HepG2 (cell line): ENCODE measurements around the gene ALDH4A1. TPM values are rescaled to one million over a fixed set of nuclear protein-coding genes. Genes with fewer than 3 reads are reported as not detected.

Experiments used
- CCAR2 ChIP-seq: fragments of 200-400 bp; formaldehyde crosslinking; optimal IDR thresholded peaks from 2 replicates; pipeline ENCODE3; 2018; ENCODE audit warnings: low read depth, mild to moderate bottlenecking, low read length, moderate library complexity
- GABPA ChIP-seq, 2 experiments: IDR thresholded peaks; 2 replicates each; pipeline ENCODE4 v1.6.1; 2011 to 2016; ENCODE audit warnings: low read depth in 2 of 2, low read length in 1 of 2, missing biosample characterization in 1 of 2, missing genetic modification characterization in 1 of 2
- GTF3A ChIP-seq: sonication (generic); formaldehyde crosslinking; conservative IDR thresholded peaks from 2 replicates; pipeline ENCODE4 v1.4.0; 2020; ENCODE audit warnings: mild to moderate bottlenecking, missing genetic modification reagents
- HOXA9 ChIP-seq: sonication (generic); formaldehyde crosslinking; IDR thresholded peaks from 2 replicates; pipeline ENCODE4 v1.8.1; 2022; ENCODE audit warnings: missing genetic modification reagents, mild to moderate bottlenecking, moderate library complexity, borderline replicate concordance
- MEIS2 ChIP-seq: sonication (generic); formaldehyde crosslinking; IDR thresholded peaks from 2 replicates; pipeline ENCODE4 v1.9.0; 2021; ENCODE audit warnings: mild to moderate bottlenecking, missing genetic modification reagents
- NFAT5 ChIP-seq: sonication (generic); formaldehyde crosslinking; IDR thresholded peaks from 2 replicates; pipeline ENCODE4 v1.4.0; 2020; ENCODE audit warnings: missing genetic modification reagents
- PCBP2 ChIP-seq: fragments of 200-400 bp; formaldehyde crosslinking; optimal IDR thresholded peaks from 2 replicates; pipeline ENCODE3; 2018; ENCODE audit warnings: low read length, low read depth; ENCODE audit not compliant: poor library complexity, severe bottlenecking
- RXRA ChIP-seq: sonication (generic); formaldehyde crosslinking; IDR thresholded peaks from 2 replicates; pipeline ENCODE4 v1.5.1; 2020; ENCODE audit warnings: missing genetic modification reagents
- SPEN ChIP-seq: sonication (generic); formaldehyde crosslinking; IDR thresholded peaks from 2 replicates; pipeline ENCODE4 v1.5.1; 2020; ENCODE audit warnings: low read depth, mild to moderate bottlenecking, missing genetic modification reagents
- SRF ChIP-seq: IDR thresholded peaks from 2 replicates; pipeline ENCODE4 v1.6.1; 2011; ENCODE audit warnings: mild to moderate bottlenecking, low read depth, low read length, moderate library complexity
- ZFP36L1 ChIP-seq: sonication (generic); formaldehyde crosslinking; IDR thresholded peaks from 2 replicates; pipeline ENCODE4 v1.8.0; 2022; ENCODE audit warnings: mild to moderate bottlenecking, missing genetic modification reagents, moderate library complexity
- ZFP91 ChIP-seq: sonication (generic); formaldehyde crosslinking; IDR thresholded peaks from 2 replicates; pipeline ENCODE4 v1.9.0; 2022; ENCODE audit warnings: missing genetic modification reagents, mild to moderate bottlenecking, borderline replicate concordance
- ZNF136 ChIP-seq: sonication (generic); formaldehyde crosslinking; IDR thresholded peaks from 2 replicates; pipeline ENCODE4 v1.8.1; 2022; ENCODE audit warnings: low read depth, mild to moderate bottlenecking, moderate library complexity, missing genetic modification reagents
- ZNF256 ChIP-seq: sonication (generic); formaldehyde crosslinking; conservative IDR thresholded peaks from 2 replicates; pipeline ENCODE4 v1.4.0; 2020; ENCODE audit warnings: missing genetic modification reagents
- ZNF274 ChIP-seq: sonication (generic); formaldehyde crosslinking; IDR thresholded peaks from 2 replicates; pipeline ENCODE4 v1.5.1; 2020; ENCODE audit warnings: mild to moderate bottlenecking, missing genetic modification reagents
- ZNF510 ChIP-seq: sonication (generic); formaldehyde crosslinking; IDR thresholded peaks from 2 replicates; pipeline ENCODE4 v1.4.0; 2020; ENCODE audit warnings: low read depth, mild to moderate bottlenecking, missing genetic modification reagents
- ZNF678 ChIP-seq: sonication (generic); formaldehyde crosslinking; IDR thresholded peaks from 2 replicates; pipeline ENCODE4 v1.4.0; 2020; ENCODE audit warnings: mild to moderate bottlenecking, missing genetic modification reagents
- ZNF713 ChIP-seq: sonication (generic); formaldehyde crosslinking; IDR thresholded peaks from 2 replicates; pipeline ENCODE4 v1.4.0; 2020; ENCODE audit warnings: mild to moderate bottlenecking, missing genetic modification reagents
- ZNF746 ChIP-seq: sonication (generic); formaldehyde crosslinking; IDR thresholded peaks from 2 replicates; pipeline ENCODE4 v1.8.0; 2022; ENCODE audit warnings: mild to moderate bottlenecking, missing genetic modification reagents
- ZNF75D ChIP-seq: sonication (generic); formaldehyde crosslinking; IDR thresholded peaks from 2 replicates; pipeline ENCODE4 v1.8.1; 2023; ENCODE audit warnings: missing genetic modification reagents, mild to moderate bottlenecking, borderline replicate concordance
- polyA plus RNA-seq, 8 experiments: library from polyadenylated mRNA; depleted of rRNA in 3 of 8; stranded (reverse) in 7 of 8; unstranded in 1 of 8; fragments of >200 nt; fragmentation: Illumina TruSeq in 4 of 8; extraction: Trizol in 4 of 8; gene quantifications; 2 replicates each; pipeline versions ENCODE4 v1.2.1 to v1.2.3, GENCODE V29; 2011 to 2016; ENCODE audit warnings: low read depth in 4 of 8, missing spikeins in 1 of 8, mixed read lengths in 1 of 8; ENCODE audit not compliant: insufficient read depth in 1 of 8
- total RNA-seq, 5 experiments: library from RNA; depleted of rRNA; stranded (reverse); fragments of >200 nt; fragmentation: Illumina TruSeq; extraction: Trizol; gene quantifications; 2 replicates each; pipeline ENCODE4 v1.2.3, GENCODE V29; 2016; ENCODE audit warnings: low read depth in 1 of 5

ALDH4A1 gene
- total and polyA plus RNA-seq, 2 of the 13 experiments (the other 11 are each of a cell fraction or from before 2014, with no cell fraction given), result 76.4 to 240 TPM

GRCh38 chr1:18902523-18903290, at the start of gene ALDH4A1 (continued):
- no peak for TF ChIP-seq ZNF746 (CRISPR knock-in tag)
- TF ChIP-seq GABPA (IDR thresholded peaks at IDR 0.05; ENCODE audit: low read depth, low read length), result no peak
- TF ChIP-seq GABPA (CRISPR knock-in tag; IDR thresholded peaks at IDR 0.05; ENCODE audit: low read depth), result no peak
- TF ChIP-seq ZNF274 (CRISPR knock-in tag), result peak; percentile 47; the same call in 1 of the 2 replicates
- TF ChIP-seq RXRA (CRISPR knock-in tag), result no peak
- no peak for TF ChIP-seq GTF3A
- TF ChIP-seq NFAT5, result no peak
- no peak for TF ChIP-seq HOXA9 (CRISPR knock-in tag)
- TF ChIP-seq ZFP91 (CRISPR knock-in tag), result peak; percentile 27; the same call in 1 of the 2 replicates
- peak; percentile 58; the same call in 1 of the 2 replicates for TF ChIP-seq SPEN (CRISPR knock-in tag)
- TF ChIP-seq CCAR2, result no peak
- TF ChIP-seq SRF, result no peak
- no peak for TF ChIP-seq ZFP36L1 (CRISPR knock-in tag)
- 0 out of 2 replicates have a peak, but pooled peaks have one; percentile 42 for TF ChIP-seq ZNF713 (CRISPR knock-in tag)
- TF ChIP-seq MEIS2 (CRISPR knock-in tag), result no peak
- no peak for TF ChIP-seq ZNF256 (CRISPR knock-in tag)
- no peak for TF ChIP-seq ZNF75D (CRISPR knock-in tag)
- TF ChIP-seq ZNF510 (CRISPR knock-in tag), result peak; percentile 89
- TF ChIP-seq PCBP2, result no peak
- TF ChIP-seq ZNF678 (CRISPR knock-in tag), result no peak
- no peak for TF ChIP-seq ZNF136 (CRISPR knock-in tag)
